Erythroblast (primary cell): ENCODE results near the gene PLA2G15.

Experiments
- DNase-seq, 2 experiments: peaks; one replicate each; lab custom pipeline; 2025; lab: John Stamatoyannopoulos, UW
- GATA1 ChIP-seq: IDR thresholded peaks from 2 replicates; pipeline ENCODE4 v1.6.1; 2011; ENCODE audit warnings: low read depth, mild to moderate bottlenecking, control low read depth, low read length, moderate library complexity
- POLR2A ChIP-seq: IDR thresholded peaks from 2 replicates; pipeline ENCODE4 v1.6.1; 2011; ENCODE audit warnings: mild to moderate bottlenecking, low read length

Gene PLA2G15

GRCh38 chr16:68249371-68249770, 4.2 kb downstream of the PLA2G15 start:
- no peak for DNase-seq
- TF ChIP-seq GATA1 = no peak
- TF ChIP-seq POLR2A = no peak

- no peak for TF ChIP-seq GATA1
- TF ChIP-seq POLR2A = no peak
- DNase-seq = no peak
Observed at GRCh38 chr16:68250951-68251350, 5.8 kb downstream of the PLA2G15 start.

GRCh38 chr16:68251832-68252231, 6.7 kb downstream of the PLA2G15 start:
- DNase-seq = no peak
- TF ChIP-seq GATA1 = no peak
- no peak for TF ChIP-seq POLR2A

- DNase-seq = no peak
- TF ChIP-seq GATA1 (no peak), POLR2A (no peak)
Observed at GRCh38 chr16:68252383-68252782, 7.2 kb downstream of the PLA2G15 start.

GRCh38 chr16:68253721-68254120, 8.5 kb downstream of the PLA2G15 start:
- no peak for TF ChIP-seq POLR2A
- TF ChIP-seq GATA1 = no peak
- DNase-seq = no peak

GRCh38 chr16:68255712-68256111, 10.5 kb downstream of the PLA2G15 start:
- no peak for DNase-seq
- TF ChIP-seq GATA1 (no peak), POLR2A (no peak)

- TF ChIP-seq GATA1 = no peak
- no peak for DNase-seq
Observed at GRCh38 chr16:68257251-68257905, 12.2 kb downstream of the PLA2G15 start.

GRCh38 chr16:68257906-68258800, 13.0 kb downstream of the PLA2G15 start:
- peak in 1 of 2 experiments; percentile 18 for DNase-seq
- TF ChIP-seq GATA1 = no peak
- TF ChIP-seq POLR2A = no peak

GRCh38 chr16:68259007-68259825, 14.0 kb downstream of the PLA2G15 start:
- TF ChIP-seq POLR2A (no peak), GATA1 (no peak)

GRCh38 chr16:68263559-68264127, 18.5 kb downstream of the PLA2G15 start:
- DNase-seq = no peak
- TF ChIP-seq POLR2A (no peak), GATA1 (no peak)

More at GRCh38 chr16:68259007-68259825, 14.0 kb downstream of the PLA2G15 start:
- no peak for DNase-seq

GRCh38 chr16:68264128-68265077, 19.2 kb downstream of the PLA2G15 start, which contains the start of gene SLC7A6:
Gene SLC7A6 (plus strand): TSS chr16:68264526. CDS start chr16:68274727, 10,201 bp downstream.
- TF ChIP-seq POLR2A (peak; percentile 66), GATA1 (no peak)
- peak; percentile 91 to 95 for DNase-seq

GRCh38 chr16:68265078-68265920, 20.1 kb downstream of the PLA2G15 start:
- DNase-seq = peak; percentile 65 to 69
- TF ChIP-seq GATA1 (no peak), POLR2A (no peak)
